GM12878 (cell line): ENCODE measurements around the gene IFRD1. TPM values are rescaled to one million over a fixed set of nuclear protein-coding genes. Genes with fewer than 3 reads are reported as not detected.

ENCODE experiments used
- ATAC-seq: fragments of 200-7000 bp; cut with Tn5 transposase; 3 replicates; pipeline ENCODE4 v1.9.1; 2020; ENCODE audit warnings: mild to moderate bottlenecking, moderate library complexity
- BruUV-seq: library from RNA; stranded (reverse); fragments of 400-500 nt; replicated peaks from 2 replicates; lab custom pipeline; 2021; lab: Mats Ljungman, UMichigan
- CTCF ChIA-PET: fragments of 300-600 bp; sonication (Branson Sonifier 250); formaldehyde crosslinking; extraction: SDS; loops from one replicate; lab custom pipeline; 2021; ENCODE audit warnings: inconsistent platforms; lab: Yijun Ruan, JAX
- POLR2A ChIA-PET: fragments of 350-600 bp; formaldehyde crosslinking; extraction: SDS; loops from one replicate; lab custom pipeline; 2021; ENCODE audit warnings: inconsistent platforms; lab: Charles Lee
- RAD21 ChIA-PET: fragments of 300-600 bp; sonication (Branson Sonifier 250); formaldehyde crosslinking; loops from one replicate; lab custom pipeline; 2023; ENCODE audit warnings: antibody characterized with exemption; ENCODE audit not compliant: unreplicated experiment; lab: Charles Lee
- SMC1A ChIA-PET: fragments of 300-600 bp; sonication (Branson Sonifier 250); formaldehyde crosslinking; loops from one replicate; lab custom pipeline; 2023; ENCODE audit not compliant: unreplicated experiment, uncharacterized antibody; lab: Charles Lee
- DNase-seq: peaks from one replicate; pipeline ENCODE4 v3.0.0-alpha.2; 2011; ENCODE audit warnings: low read depth, low spot score
- FAIRE-seq: peaks from 3 replicates; lab custom pipeline; 2011; peaks lifted over from hg19 to GRCh38; lab: Jason Lieb, UNC
- H2AFZ ChIP-seq: 2 replicates; pipeline ENCODE4 v1.6.0; 2011; ENCODE audit warnings: low read depth, low read length, control low read depth; ENCODE audit not compliant: control insufficient read depth
- H3K27ac ChIP-seq: 2 replicates; pipeline ENCODE4 v1.5.1; 2011; ENCODE audit warnings: control low read depth; ENCODE audit not compliant: control insufficient read depth, insufficient read depth
- H3K27me3 ChIP-seq, 2 experiments: replicated peaks in 1 of 2; 2 replicates each; pipeline versions ENCODE4 v1.6.0 to v1.6.1; 2011; ENCODE audit warnings: low read length in 1 of 2; ENCODE audit not compliant: control insufficient read depth in 2 of 2, insufficient read depth in 2 of 2
- H3K36me3 ChIP-seq, 2 experiments: 2 replicates each; pipeline ENCODE4 v1.5.1; 2011; ENCODE audit warnings: low read length in 1 of 2; ENCODE audit not compliant: control insufficient read depth in 2 of 2, insufficient read depth in 2 of 2
- H3K4me1 ChIP-seq: 2 replicates; pipeline ENCODE4 v1.6.1; 2011; ENCODE audit warnings: mild to moderate bottlenecking, low read length, moderate library complexity, mixed read lengths; ENCODE audit not compliant: control insufficient read depth, insufficient read depth
- H3K4me2 ChIP-seq: 2 replicates; pipeline ENCODE4 v1.6.0; 2011; ENCODE audit warnings: control low read depth; ENCODE audit not compliant: control insufficient read depth, insufficient read depth
- H3K4me3 ChIP-seq: fragments of 200-600 bp; sonication (generic); 2 replicates; pipeline ENCODE4 v1.5.1; 2016
- H3K79me2 ChIP-seq: 2 replicates; pipeline ENCODE4 v1.6.0; 2011; ENCODE audit warnings: low read length; ENCODE audit not compliant: control insufficient read depth, insufficient read depth
- H3K9ac ChIP-seq: 2 replicates; pipeline ENCODE4 v1.8.0; 2011; ENCODE audit warnings: low read length, control low read depth, mixed read lengths; ENCODE audit not compliant: control insufficient read depth, insufficient read depth
- H3K9me3 ChIP-seq: replicated peaks from 3 replicates; pipeline ENCODE4 v1.5.1; 2011; ENCODE audit warnings: mild to moderate bottlenecking, low read length; ENCODE audit not compliant: control insufficient read depth, insufficient read depth
- H4K20me1 ChIP-seq: 2 replicates; pipeline ENCODE4 v1.6.0; 2011; ENCODE audit not compliant: control insufficient read depth, insufficient read depth
- CHD2 ChIP-seq: IDR thresholded peaks from 2 replicates; pipeline ENCODE4 v1.6.1; 2011; ENCODE audit warnings: low read depth, low read length, improper control_type of control experiment, borderline replicate concordance
- CHD4 ChIP-seq: fragments of 200-600 bp; sonication (generic); IDR thresholded peaks from 2 replicates; pipeline ENCODE4 v1.6.1; 2016; ENCODE audit warnings: mild to moderate bottlenecking
- FOS ChIP-seq: IDR thresholded peaks from 3 replicates; pipeline ENCODE4 v1.6.1; 2011; ENCODE audit warnings: borderline replicate concordance; ENCODE audit not compliant: insufficient read length; ENCODE audit errors: extremely low read depth
- IKZF1 ChIP-seq: fragments of 450-650 bp; conservative IDR thresholded peaks from 2 replicates; pipeline ENCODE4 v1.6.1; 2017; ENCODE audit warnings: antibody characterized with exemption, mild to moderate bottlenecking
- IKZF2 ChIP-seq, 2 experiments: fragments of 450-650 bp; IDR thresholded peaks; 2 replicates each; pipeline ENCODE4 v1.6.1; 2017; ENCODE audit warnings: mild to moderate bottlenecking in 2 of 2, moderate library complexity in 2 of 2
- RELA ChIP-seq: fragments of 450-650 bp; IDR thresholded peaks from 2 replicates; pipeline ENCODE4 v1.8.0; 2014; ENCODE audit warnings: borderline replicate concordance; ENCODE audit not compliant: partially characterized antibody
- SIN3A ChIP-seq: IDR thresholded peaks from 2 replicates; pipeline ENCODE4 v1.6.1; 2012; ENCODE audit warnings: low read depth, low read length, improper control_type of control experiment
- SMAD1 ChIP-seq: fragments of 450-650 bp; IDR thresholded peaks from 2 replicates; pipeline ENCODE4 v1.6.1; 2018; ENCODE audit warnings: mild to moderate bottlenecking, low read depth; ENCODE audit not compliant: partially characterized antibody
- STAT1 ChIP-seq: fragments of 450-650 bp; conservative IDR thresholded peaks from 2 replicates; pipeline ENCODE4 v1.6.1; 2014; ENCODE audit warnings: antibody characterized with exemption, mild to moderate bottlenecking
- STAT3 ChIP-seq: IDR thresholded peaks from 2 replicates; pipeline ENCODE4 v1.6.1; 2011; ENCODE audit warnings: low read depth, low read length, improper control_type of control experiment
- YY1 ChIP-seq: IDR thresholded peaks from 2 replicates; pipeline ENCODE4 v1.6.1; 2011; ENCODE audit warnings: low read depth, mild to moderate bottlenecking, low read length
- ZNF217 ChIP-seq: fragments of 450-650 bp; IDR thresholded peaks from 2 replicates; pipeline ENCODE4 v1.6.1; 2017; ENCODE audit warnings: antibody characterized with exemption, mild to moderate bottlenecking
- WGBS: methylation state at CpG from one replicate; pipeline ENCODE4 v1.1.6; 2016; ENCODE audit warnings: low lambda C conversion rate; ENCODE audit not compliant: insufficient replicate concordance, insufficient coverage; ENCODE audit errors: missing lambda C conversion rate; 5-methylcytosine and 5-hydroxymethylcytosine counted together
- in situ Hi-C: fragments of 300-500 bp; cut with MboI; formaldehyde crosslinking; loops from 9 replicates; pipeline ENCODE4 v1.14.3; 2018; ENCODE audit warnings: mixed read lengths
- intact Hi-C: fragments of 100-400 bp; cut with micrococcal nuclease; formaldehyde crosslinking; loops from one replicate; pipeline ENCODE4 v1.14.2; 2022; ENCODE audit not compliant: unreplicated experiment
- polyA plus RNA-seq, 11 experiments: library from polyadenylated mRNA; depleted of rRNA in 4 of 11; unstranded in 6 of 11; stranded (reverse) in 5 of 11; fragments of >200 nt; fragmentation: Nextera tagmentation in 4 of 11; fragmentation: Illumina TruSeq in 1 of 11; extraction: Ambion mirVana in 4 of 11; extraction: Trizol in 1 of 11; gene quantifications; 1 replicate in 1 of 11; 2 replicates in 10 of 11; pipeline versions ENCODE4 v1.2.1 to v1.2.3, GENCODE V29; 2011 to 2016; ENCODE audit warnings: inconsistent platforms in 2 of 11, missing spikeins in 2 of 11, low read depth in 1 of 11
- total RNA-seq, 4 experiments: library from RNA; depleted of rRNA in 3 of 4; stranded (reverse); fragments of >200 nt in 3 of 4; fragmentation: Illumina TruSeq in 1 of 4; extraction: Trizol in 1 of 4; gene quantifications; 2 replicates each; pipeline versions ENCODE4 v1.2.1 to v1.2.3, GENCODE V29; 2013 to 2021
- TF ChIP-seq, protein P1 (sequence below): IDR thresholded peaks from 2 replicates; pipeline ENCODE4 v1.6.1; 2012; ENCODE audit warnings: low read depth, low read length, improper control_type of control experiment
- TF ChIP-seq, protein P2 (sequence below): fragments of 450-650 bp; IDR thresholded peaks from 2 replicates; pipeline ENCODE4 v1.6.1; 2017; ENCODE audit warnings: borderline replicate concordance
- TF ChIP-seq, protein P3 (sequence below): fragments of 450-650 bp; conservative IDR thresholded peaks from 2 replicates; pipeline ENCODE4 v1.6.1; 2017; ENCODE audit warnings: mild to moderate bottlenecking, moderate library complexity

The IFRD1 gene
- total and polyA plus RNA-seq, 10 of the 15 experiments (the other 5 are each of a cell fraction or from before 2014, with no cell fraction given) = 9.6 to 31.1 (median 19.9) TPM

DNA sequence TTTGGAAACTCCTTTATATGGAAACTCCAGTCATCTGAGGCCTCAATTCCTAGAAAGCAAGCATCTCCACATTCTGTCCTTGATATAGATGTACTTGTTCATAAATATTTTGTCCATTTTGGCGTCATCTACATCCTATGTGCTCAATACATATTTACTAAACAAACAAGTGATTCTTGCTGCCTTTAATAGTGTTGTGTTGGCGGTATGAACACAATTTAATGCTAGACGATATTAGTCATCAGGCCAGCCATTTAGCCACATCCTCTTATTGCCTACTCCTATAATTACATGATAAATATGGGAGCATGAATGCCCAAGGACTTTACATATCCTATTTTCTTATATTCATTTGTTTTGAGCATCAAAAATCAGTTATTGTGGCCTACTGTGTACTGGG, 18.5 kb upstream of the IFRD1 start:
- ChIA-PET SMC1A (no interaction called here), RAD21 (no interaction called here), POLR2A (no interaction called here), CTCF (no interaction called here)
- Histone ChIP-seq H3K79me2 (no peaks in the 10 kb centered on the region), H2AFZ (no peak overlapping the region), H3K4me2 (no peak overlapping the region), H3K4me1 (no peaks in the 10 kb centered on the region), H3K27ac (no peak overlapping the region), H3K4me3 (no peak overlapping the region), H4K20me1 (no peaks in the 10 kb centered on the region), H3K9ac (no peak overlapping the region), H3K27me3 (no peaks in the 10 kb centered on the region), H3K9me3 (no peaks in the 10 kb centered on the region), H3K36me3 (no peaks in the 10 kb centered on the region)
- ATAC-seq = no peak
- in situ Hi-C loops (no loop called here), intact Hi-C loops (no loop called here)
- no peak for DNase-seq
- TF ChIP-seq IKZF1 = no peak
- TF ChIP-seq RELA = no peak
- no peak for TF ChIP-seq STAT3
- no peak for TF ChIP-seq ZNF217
- TF ChIP-seq CHD2 = no peak
- TF ChIP-seq, protein P1, sequence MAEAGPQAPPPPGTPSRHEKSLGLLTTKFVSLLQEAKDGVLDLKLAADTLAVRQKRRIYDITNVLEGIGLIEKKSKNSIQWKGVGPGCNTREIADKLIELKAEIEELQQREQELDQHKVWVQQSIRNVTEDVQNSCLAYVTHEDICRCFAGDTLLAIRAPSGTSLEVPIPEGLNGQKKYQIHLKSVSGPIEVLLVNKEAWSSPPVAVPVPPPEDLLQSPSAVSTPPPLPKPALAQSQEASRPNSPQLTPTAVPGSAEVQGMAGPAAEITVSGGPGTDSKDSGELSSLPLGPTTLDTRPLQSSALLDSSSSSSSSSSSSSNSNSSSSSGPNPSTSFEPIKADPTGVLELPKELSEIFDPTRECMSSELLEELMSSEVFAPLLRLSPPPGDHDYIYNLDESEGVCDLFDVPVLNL = no peak
- no peak for TF ChIP-seq SMAD1
- no peak for TF ChIP-seq FOS
- TF ChIP-seq, protein P2, sequence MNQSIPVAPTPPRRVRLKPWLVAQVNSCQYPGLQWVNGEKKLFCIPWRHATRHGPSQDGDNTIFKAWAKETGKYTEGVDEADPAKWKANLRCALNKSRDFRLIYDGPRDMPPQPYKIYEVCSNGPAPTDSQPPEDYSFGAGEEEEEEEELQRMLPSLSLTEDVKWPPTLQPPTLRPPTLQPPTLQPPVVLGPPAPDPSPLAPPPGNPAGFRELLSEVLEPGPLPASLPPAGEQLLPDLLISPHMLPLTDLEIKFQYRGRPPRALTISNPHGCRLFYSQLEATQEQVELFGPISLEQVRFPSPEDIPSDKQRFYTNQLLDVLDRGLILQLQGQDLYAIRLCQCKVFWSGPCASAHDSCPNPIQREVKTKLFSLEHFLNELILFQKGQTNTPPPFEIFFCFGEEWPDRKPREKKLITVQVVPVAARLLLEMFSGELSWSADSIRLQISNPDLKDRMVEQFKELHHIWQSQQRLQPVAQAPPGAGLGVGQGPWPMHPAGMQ = no peak
- TF ChIP-seq SIN3A = no peak
- TF ChIP-seq IKZF2 (IDR thresholded peaks at IDR 0.05) = no peak
- TF ChIP-seq, protein P3, sequence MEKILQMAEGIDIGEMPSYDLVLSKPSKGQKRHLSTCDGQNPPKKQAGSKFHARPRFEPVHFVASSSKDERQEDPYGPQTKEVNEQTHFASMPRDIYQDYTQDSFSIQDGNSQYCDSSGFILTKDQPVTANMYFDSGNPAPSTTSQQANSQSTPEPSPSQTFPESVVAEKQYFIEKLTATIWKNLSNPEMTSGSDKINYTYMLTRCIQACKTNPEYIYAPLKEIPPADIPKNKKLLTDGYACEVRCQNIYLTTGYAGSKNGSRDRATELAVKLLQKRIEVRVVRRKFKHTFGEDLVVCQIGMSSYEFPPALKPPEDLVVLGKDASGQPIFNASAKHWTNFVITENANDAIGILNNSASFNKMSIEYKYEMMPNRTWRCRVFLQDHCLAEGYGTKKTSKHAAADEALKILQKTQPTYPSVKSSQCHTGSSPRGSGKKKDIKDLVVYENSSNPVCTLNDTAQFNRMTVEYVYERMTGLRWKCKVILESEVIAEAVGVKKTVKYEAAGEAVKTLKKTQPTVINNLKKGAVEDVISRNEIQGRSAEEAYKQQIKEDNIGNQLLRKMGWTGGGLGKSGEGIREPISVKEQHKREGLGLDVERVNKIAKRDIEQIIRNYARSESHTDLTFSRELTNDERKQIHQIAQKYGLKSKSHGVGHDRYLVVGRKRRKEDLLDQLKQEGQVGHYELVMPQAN = no peak
- TF ChIP-seq YY1 = no peak
- no peak for TF ChIP-seq STAT1
- no peak for TF ChIP-seq CHD4
- no peak for FAIRE-seq
- no TSS peak for BruUV-seq
- 79% methylated on average over 3 of the region's 3 CpGs for WGBS
